WERI-Rb-1 (cell line): Measurements from ENCODE around the gene TRMO.

Experiments
- DNase-seq: peaks from one replicate; pipeline ENCODE4 v3.0.0-alpha.2; 2020
- H3K27ac ChIP-seq: fragments of 250-450 bp; sonication (Bioruptor Pico); 2 replicates; pipeline ENCODE4 v1.5.1; 2020; ENCODE audit warnings: mild to moderate bottlenecking, moderate library complexity
- H3K27me3 ChIP-seq: fragments of 250-450 bp; sonication (Bioruptor Pico); 2 replicates; pipeline ENCODE4 v1.5.1; 2021; ENCODE audit warnings: mild to moderate bottlenecking, low read depth, moderate library complexity; ENCODE audit not compliant: insufficient read depth, severe bottlenecking
- H3K36me3 ChIP-seq: fragments of 250-450 bp; sonication (Bioruptor Pico); 2 replicates; pipeline ENCODE4 v1.5.1; 2020; ENCODE audit warnings: mild to moderate bottlenecking, moderate library complexity
- H3K4me3 ChIP-seq: 2 replicates; pipeline ENCODE4 v1.5.1; 2011; ENCODE audit warnings: low read depth, mild to moderate bottlenecking, control low read depth, low read length
- H3K9me3 ChIP-seq: fragments of 250-450 bp; sonication (Bioruptor Pico); 2 replicates; pipeline ENCODE4 v1.5.1; 2021; ENCODE audit warnings: mild to moderate bottlenecking, moderate library complexity; ENCODE audit not compliant: severe bottlenecking
- TF ChIP-seq, protein P1 (sequence below): IDR thresholded peaks from 2 replicates; pipeline ENCODE4 v1.5.1; 2011; ENCODE audit warnings: low read depth, mild to moderate bottlenecking, control low read depth, inconsistent platforms, low read length

The TRMO gene

DNA sequence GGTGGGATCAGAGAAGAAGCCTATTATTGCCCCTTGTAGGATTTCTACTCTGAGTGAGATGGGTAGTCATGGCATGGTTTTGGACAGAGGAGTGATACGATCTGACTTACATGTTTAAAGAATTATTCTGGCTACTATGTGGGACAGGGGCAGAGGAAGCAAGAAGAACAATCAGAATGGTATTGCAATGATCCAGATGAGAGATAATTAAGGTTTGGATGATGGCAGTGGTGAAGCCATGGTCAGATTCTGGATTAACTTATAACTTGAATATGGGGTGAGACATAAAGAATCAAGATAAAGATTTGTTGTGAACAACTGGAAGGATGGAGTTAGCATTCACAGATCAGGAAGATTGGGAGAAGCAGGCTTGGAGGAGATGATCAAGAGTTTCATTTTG, 19.0 kb upstream of the TRMO start:
- H3K36me3 ChIP-seq = no peaks in the 10 kb centered on the region
- no peaks in the 10 kb centered on the region for H3K27me3 ChIP-seq
- no peak overlapping the region for H3K4me3 ChIP-seq
- H3K27ac ChIP-seq = no peak overlapping the region
- TF ChIP-seq, protein P1, sequence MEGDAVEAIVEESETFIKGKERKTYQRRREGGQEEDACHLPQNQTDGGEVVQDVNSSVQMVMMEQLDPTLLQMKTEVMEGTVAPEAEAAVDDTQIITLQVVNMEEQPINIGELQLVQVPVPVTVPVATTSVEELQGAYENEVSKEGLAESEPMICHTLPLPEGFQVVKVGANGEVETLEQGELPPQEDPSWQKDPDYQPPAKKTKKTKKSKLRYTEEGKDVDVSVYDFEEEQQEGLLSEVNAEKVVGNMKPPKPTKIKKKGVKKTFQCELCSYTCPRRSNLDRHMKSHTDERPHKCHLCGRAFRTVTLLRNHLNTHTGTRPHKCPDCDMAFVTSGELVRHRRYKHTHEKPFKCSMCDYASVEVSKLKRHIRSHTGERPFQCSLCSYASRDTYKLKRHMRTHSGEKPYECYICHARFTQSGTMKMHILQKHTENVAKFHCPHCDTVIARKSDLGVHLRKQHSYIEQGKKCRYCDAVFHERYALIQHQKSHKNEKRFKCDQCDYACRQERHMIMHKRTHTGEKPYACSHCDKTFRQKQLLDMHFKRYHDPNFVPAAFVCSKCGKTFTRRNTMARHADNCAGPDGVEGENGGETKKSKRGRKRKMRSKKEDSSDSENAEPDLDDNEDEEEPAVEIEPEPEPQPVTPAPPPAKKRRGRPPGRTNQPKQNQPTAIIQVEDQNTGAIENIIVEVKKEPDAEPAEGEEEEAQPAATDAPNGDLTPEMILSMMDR = no peak
- H3K9me3 ChIP-seq = no peaks in the 10 kb centered on the region
- DNase-seq = no peak

DNA sequence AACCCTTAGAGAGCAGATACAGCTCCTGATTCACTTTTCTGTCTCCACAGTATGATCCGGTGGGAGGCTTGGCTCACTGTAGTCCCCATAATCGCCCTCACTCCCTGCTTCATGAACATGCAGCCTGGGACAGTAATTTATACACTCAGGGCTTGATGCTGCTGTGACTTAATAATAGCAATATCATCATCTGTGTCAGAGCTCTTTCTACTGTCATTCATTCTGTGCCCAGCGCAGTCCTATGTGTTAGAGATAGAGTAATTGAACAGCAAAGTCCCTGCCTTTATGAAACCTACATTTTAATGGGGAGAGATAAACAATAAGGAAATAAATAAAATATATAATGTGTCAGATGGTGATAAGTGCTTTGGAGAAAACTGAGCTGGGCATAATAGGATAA, 18.4 kb upstream of the TRMO start:
- no peaks in the 10 kb centered on the region for H3K27me3 ChIP-seq
- TF ChIP-seq, protein P1 = no peak
- no peak overlapping the region for H3K4me3 ChIP-seq
- no peaks in the 10 kb centered on the region for H3K9me3 ChIP-seq
- no peak overlapping the region for H3K27ac ChIP-seq
- H3K36me3 ChIP-seq = no peaks in the 10 kb centered on the region
- no peak for DNase-seq

DNA sequence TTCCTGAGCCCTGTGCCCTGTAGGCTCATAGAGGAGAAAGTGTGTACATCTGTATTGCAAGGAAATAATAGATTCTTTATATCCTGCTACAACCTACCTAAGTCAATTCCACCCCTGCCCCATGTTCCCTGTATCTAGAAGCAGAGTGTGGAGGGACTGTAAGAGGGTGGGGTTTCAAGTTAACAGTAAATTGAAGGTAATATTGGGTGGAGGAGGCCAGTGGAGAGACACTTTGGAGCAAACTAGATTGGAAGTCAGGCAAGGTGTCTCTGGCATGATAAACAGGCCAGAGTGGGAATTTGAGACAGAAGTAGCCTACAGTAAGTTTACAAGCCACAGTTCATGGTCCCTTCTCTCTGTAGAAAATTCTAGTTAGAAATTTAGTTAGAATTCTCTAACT, 17.9 kb upstream of the TRMO start:
- H3K36me3 ChIP-seq = no peaks in the 10 kb centered on the region
- TF ChIP-seq, protein P1 = no peak
- no peaks in the 10 kb centered on the region for H3K9me3 ChIP-seq
- no peak overlapping the region for H3K27ac ChIP-seq
- no peak overlapping the region for H3K4me3 ChIP-seq
- DNase-seq = no peak
- H3K27me3 ChIP-seq = no peaks in the 10 kb centered on the region

DNA sequence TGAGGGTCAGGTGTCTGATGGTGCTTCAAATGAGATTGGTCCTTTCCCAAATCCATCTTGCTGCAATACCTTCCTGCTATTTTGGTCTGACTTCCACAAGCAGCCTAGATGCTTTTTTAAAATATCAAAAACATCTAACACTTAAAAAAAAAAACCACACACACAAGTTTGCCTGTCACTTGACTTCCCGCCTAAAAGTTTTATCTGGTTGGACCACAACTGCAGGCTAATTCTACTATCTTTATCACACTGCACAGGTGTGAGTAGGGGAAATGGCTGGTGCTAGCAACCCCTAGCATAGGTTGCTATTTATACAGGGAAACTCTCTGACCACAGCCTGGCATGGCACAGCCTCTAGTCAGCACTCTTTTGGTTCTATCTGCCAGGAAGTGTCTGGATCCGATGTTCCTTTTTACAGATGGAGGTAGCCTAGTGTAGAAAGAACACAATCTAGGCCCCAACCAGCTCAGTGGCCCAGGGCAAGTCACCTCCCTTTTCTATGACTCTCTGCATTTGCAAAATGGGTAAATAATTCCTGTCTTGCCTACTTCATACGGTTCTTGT, 15.9 kb upstream of the TRMO start, which contains the start of gene HEMGN:
HEMGN (minus strand) TSS at position 92 of the 564 bp plus-strand sequence; CDS start at position 56, 36 bp downstream.
- Histone ChIP-seq H3K27ac (no peak within 1 kb of the TSS), H3K9me3 (no peaks in the 10 kb centered on the region), H3K4me3 (no peak within 1 kb of the TSS), H3K36me3 (no peaks in the 10 kb centered on the region), H3K27me3 (no peaks in the 10 kb centered on the region)
- TF ChIP-seq, protein P1 = no peak
- no peak for DNase-seq

DNA sequence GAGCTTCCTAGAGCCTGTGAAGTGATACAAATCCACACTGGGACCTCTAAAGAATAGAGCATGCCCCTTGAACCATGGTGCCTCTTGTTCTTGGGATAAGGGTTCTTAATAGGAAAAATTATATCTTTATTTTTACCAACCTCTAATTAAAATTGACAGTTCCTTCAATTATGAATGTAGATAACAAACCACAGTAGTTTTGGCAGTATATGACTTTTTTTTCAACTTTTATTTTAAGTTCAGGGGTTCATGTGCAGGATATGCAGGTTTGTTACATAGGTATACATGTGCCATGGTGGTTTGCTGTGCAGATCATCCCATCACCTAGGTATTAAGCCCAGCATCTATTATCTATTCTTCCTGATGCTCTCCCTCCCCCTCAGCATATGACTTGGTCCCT, 14.7 kb upstream of the TRMO start:
- no peak overlapping the region for H3K27ac ChIP-seq
- H3K36me3 ChIP-seq = no peaks in the 10 kb centered on the region
- TF ChIP-seq, protein P1 = no peak
- no peak for DNase-seq
- no peaks in the 10 kb centered on the region for H3K27me3 ChIP-seq
- no peak overlapping the region for H3K4me3 ChIP-seq
- no peaks in the 10 kb centered on the region for H3K9me3 ChIP-seq

DNA sequence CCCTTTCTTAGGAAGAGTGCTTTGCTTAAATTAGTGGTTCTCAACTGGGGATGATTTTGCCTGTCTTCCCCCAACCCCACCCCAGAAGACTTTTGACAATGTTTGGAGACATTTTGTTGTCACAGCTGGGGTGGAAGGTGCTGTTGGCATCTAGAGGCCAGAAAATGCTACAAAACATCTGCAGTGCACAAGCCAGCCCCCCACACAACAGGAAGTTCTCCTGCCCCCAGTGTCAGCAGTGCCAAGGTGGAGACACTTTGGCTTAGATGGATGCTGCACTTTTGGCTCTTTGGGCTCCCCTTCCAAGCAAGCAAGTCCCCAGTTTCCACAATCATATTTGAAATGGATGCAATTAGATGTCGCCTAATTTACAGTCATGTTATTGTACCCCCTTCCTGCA, 13.0 kb upstream of the TRMO start:
- DNase-seq = no peak
- Histone ChIP-seq H3K27me3 (no peaks in the 10 kb centered on the region), H3K27ac (no peak overlapping the region), H3K9me3 (no peaks in the 10 kb centered on the region), H3K36me3 (no peaks in the 10 kb centered on the region), H3K4me3 (no peak overlapping the region)
- TF ChIP-seq, protein P1 = no peak
